ENCODE data around the gene STAMBP.

The STAMBP gene

GRCh38 chr2:73922681-73923080 lies 93.9 kb downstream of the STAMBP start:
- Histone ChIP-seq H3K36me3 (ENCODE audit: control insufficient read depth, insufficient read depth, low read length) (no peaks in the 10 kb centered on the region), H3K27me3 (replicated peaks; ENCODE audit: control insufficient read depth, insufficient read depth, low read length) (no peaks in the 10 kb centered on the region), H3K4me3 (replicated peaks; ENCODE audit: low read depth, low read length) (no peak overlapping the region)
- no peak for DNase-seq (ENCODE audit: extremely low read depth, insufficient read length)
- TF ChIP-seq, protein P1, sequence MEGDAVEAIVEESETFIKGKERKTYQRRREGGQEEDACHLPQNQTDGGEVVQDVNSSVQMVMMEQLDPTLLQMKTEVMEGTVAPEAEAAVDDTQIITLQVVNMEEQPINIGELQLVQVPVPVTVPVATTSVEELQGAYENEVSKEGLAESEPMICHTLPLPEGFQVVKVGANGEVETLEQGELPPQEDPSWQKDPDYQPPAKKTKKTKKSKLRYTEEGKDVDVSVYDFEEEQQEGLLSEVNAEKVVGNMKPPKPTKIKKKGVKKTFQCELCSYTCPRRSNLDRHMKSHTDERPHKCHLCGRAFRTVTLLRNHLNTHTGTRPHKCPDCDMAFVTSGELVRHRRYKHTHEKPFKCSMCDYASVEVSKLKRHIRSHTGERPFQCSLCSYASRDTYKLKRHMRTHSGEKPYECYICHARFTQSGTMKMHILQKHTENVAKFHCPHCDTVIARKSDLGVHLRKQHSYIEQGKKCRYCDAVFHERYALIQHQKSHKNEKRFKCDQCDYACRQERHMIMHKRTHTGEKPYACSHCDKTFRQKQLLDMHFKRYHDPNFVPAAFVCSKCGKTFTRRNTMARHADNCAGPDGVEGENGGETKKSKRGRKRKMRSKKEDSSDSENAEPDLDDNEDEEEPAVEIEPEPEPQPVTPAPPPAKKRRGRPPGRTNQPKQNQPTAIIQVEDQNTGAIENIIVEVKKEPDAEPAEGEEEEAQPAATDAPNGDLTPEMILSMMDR (IDR thresholded peaks at IDR 0.05; ENCODE audit: insufficient read depth, low read length, poor library complexity, severe bottlenecking), result no peak
